Nephron (organoid): Measurements from ENCODE around the gene CFLAR.
A peak's percentile ranks its signal among the peaks of the same experiment; 100 is the strongest.

Experiments used
- H3K27ac Mint-ChIP-seq, 3 experiments: 2 replicates each; pipeline ENCODE4 v1.8.0; 2020; ENCODE audit warnings: mixed read lengths in 3 of 3, mild to moderate bottlenecking in 2 of 3, moderate library complexity in 1 of 3
- H3K27me3 Mint-ChIP-seq: 2 replicates; pipeline ENCODE4 v1.8.0; 2021; ENCODE audit warnings: low read depth, mild to moderate bottlenecking, moderate library complexity, mixed read lengths
- H3K36me3 Mint-ChIP-seq: 2 replicates; pipeline ENCODE4 v1.8.0; 2020; ENCODE audit warnings: low read depth, mixed read lengths
- H3K4me1 Mint-ChIP-seq: 2 replicates; pipeline ENCODE4 v1.8.0; 2020; ENCODE audit warnings: mixed read lengths
- H3K4me3 Mint-ChIP-seq, 3 experiments: 2 replicates each; pipeline ENCODE4 v1.8.0; 2020; ENCODE audit warnings: mild to moderate bottlenecking in 3 of 3, mixed read lengths in 3 of 3, moderate library complexity in 2 of 3
- H3K9me3 Mint-ChIP-seq: 2 replicates; pipeline ENCODE4 v1.8.0; 2020; ENCODE audit warnings: mixed read lengths
- TF ChIP-seq, protein P1 (sequence below), 3 experiments: fragments of 200-600 bp; sonication (generic); IDR thresholded peaks; one replicate each; pipeline ENCODE4 v1.5.0; 2021; ENCODE audit warnings: antibody characterized with exemption in 3 of 3; ENCODE audit not compliant: unreplicated experiment in 3 of 3

The CFLAR gene

DNA sequence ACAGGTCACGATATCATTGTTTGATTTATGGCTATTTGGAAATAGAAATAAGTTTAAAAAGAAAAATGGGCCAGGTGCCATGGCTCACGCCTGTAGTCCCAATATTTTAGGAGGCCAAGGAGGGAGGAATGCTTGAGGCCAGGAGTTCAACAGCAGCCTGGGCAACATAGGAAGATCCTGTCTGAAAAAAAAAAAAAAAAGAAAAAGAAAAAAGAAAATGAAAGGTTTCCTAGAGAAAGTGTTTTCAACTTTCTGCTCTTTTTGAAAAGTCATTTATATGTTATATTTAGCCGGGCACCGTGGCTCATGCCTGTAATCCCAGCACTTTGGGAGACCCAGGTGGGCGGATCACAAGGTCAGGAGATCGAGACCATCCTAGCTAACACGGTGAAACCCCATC is 41.0 kb upstream of the CFLAR start:
- Mint-ChIP-seq H3K27me3 (no peaks in the 10 kb centered on the region), H3K36me3 (peaks cover 6% of the 10 kb centered on the region), H3K4me1 (peaks cover 27% of the 10 kb centered on the region), H3K9me3 (no peaks in the 10 kb centered on the region), H3K4me3 (peak overlapping the region; percentile 41 to 80 (median 42)), H3K27ac (no peak overlapping the region)
- TF ChIP-seq, protein P1, sequence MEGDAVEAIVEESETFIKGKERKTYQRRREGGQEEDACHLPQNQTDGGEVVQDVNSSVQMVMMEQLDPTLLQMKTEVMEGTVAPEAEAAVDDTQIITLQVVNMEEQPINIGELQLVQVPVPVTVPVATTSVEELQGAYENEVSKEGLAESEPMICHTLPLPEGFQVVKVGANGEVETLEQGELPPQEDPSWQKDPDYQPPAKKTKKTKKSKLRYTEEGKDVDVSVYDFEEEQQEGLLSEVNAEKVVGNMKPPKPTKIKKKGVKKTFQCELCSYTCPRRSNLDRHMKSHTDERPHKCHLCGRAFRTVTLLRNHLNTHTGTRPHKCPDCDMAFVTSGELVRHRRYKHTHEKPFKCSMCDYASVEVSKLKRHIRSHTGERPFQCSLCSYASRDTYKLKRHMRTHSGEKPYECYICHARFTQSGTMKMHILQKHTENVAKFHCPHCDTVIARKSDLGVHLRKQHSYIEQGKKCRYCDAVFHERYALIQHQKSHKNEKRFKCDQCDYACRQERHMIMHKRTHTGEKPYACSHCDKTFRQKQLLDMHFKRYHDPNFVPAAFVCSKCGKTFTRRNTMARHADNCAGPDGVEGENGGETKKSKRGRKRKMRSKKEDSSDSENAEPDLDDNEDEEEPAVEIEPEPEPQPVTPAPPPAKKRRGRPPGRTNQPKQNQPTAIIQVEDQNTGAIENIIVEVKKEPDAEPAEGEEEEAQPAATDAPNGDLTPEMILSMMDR (IDR thresholded peaks at IDR 0.05; ENCODE audit: unreplicated experiment in 3 of 3) = no peak

DNA sequence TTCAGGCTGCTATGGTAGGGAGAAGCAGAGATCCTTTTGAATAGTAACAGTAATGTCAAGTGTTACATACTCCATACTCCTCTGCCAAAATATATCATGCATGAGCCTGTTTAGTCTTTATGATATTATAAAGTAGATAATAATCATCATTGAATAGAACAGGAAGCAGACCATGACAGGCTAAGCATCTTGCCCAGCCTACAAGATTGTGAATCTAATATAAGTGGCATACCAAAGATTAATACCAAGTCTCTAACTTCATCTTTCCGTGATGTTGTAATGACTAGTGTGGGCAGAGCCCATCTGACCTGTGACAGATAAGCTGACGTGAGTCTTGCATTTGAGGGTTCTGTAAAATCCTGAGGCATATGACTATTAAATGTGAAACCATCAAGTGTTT is 31.1 kb upstream of the CFLAR start:
- Mint-ChIP-seq H3K9me3 (no peaks in the 10 kb centered on the region), H3K36me3 (peaks cover 50% of the 10 kb centered on the region), H3K27me3 (no peaks in the 10 kb centered on the region), H3K4me3 (no peak overlapping the region), H3K27ac (no peak overlapping the region), H3K4me1 (no peaks in the 10 kb centered on the region)
- TF ChIP-seq, protein P1 (IDR thresholded peaks at IDR 0.05; ENCODE audit: unreplicated experiment in 3 of 3) = no peak

DNA sequence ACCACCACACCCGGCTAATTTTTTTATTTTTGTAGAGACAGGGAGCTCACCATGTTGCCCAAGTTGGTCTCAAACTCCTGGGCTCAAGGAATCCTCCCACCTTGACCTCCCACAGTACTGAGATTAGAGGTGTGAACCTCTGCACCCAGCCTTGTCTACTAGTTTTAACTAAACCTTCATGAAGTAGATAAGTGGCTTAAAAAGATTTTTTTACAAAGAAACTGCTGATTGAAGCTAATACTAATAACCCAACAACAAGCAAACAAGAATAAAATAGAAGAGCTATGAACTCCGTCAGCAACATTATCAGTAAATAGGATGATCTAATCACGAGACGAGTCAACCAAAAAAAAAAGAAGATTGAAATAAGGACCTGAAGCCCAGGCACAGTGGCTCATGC is 25.4 kb upstream of the CFLAR start:
- Mint-ChIP-seq H3K27ac (no peak overlapping the region), H3K4me3 (no peak overlapping the region), H3K4me1 (no peaks in the 10 kb centered on the region), H3K27me3 (no peaks in the 10 kb centered on the region), H3K9me3 (no peaks in the 10 kb centered on the region), H3K36me3 (peaks cover 26% of the 10 kb centered on the region)
- TF ChIP-seq, protein P1 (IDR thresholded peaks at IDR 0.05; ENCODE audit: unreplicated experiment in 3 of 3) = no peak

DNA sequence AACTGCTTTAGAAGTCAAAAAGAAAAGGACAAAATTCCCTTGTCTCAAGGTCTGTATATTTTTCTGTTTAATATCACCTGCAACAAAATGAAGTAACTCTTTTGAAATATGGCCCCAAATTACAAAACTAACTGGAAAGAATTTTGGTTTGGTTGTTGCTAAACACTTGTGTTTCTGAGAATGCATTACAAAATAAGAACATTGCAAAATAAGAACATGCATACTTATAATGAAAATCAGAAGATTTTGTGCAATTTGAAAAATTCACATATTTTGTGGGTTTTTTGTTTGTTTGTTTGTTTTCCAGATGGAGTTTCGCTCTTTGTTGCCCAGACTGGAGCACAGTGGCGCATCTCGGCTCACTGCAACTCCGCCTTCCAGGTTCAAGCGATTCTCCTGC is 22.4 kb upstream of the CFLAR start:
- Mint-ChIP-seq H3K36me3 (peaks cover 7% of the 10 kb centered on the region), H3K27ac (no peak overlapping the region), H3K27me3 (no peaks in the 10 kb centered on the region), H3K4me3 (no peak overlapping the region), H3K4me1 (no peaks in the 10 kb centered on the region), H3K9me3 (no peaks in the 10 kb centered on the region)
- TF ChIP-seq, protein P1 (IDR thresholded peaks at IDR 0.05; ENCODE audit: unreplicated experiment in 3 of 3) = no peak

DNA sequence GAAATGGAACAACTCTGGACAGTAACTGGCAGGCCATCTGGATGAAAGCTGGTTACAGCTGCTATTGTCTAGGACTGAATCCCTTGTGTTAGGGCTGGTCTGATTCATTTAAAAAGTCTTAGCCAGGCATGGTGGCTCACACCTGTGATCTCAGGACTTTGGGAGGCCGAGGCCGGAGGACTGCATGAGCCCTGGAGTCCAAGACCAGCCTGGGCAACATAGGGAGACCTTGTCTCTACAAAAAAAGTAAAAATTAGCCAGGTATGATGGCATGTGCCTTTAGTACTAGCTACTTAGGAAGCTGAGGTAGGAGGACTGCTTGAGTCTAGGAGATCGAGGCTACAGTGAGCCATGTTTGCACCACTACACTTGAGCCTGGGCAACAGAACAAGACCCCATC is 15.5 kb upstream of the CFLAR start:
- Mint-ChIP-seq H3K27me3 (no peaks in the 10 kb centered on the region), H3K36me3 (no peaks in the 10 kb centered on the region), H3K27ac (no peak overlapping the region), H3K4me1 (no peaks in the 10 kb centered on the region), H3K4me3 (no peak overlapping the region), H3K9me3 (no peaks in the 10 kb centered on the region)
- TF ChIP-seq, protein P1 (IDR thresholded peaks at IDR 0.05; ENCODE audit: unreplicated experiment in 3 of 3) = no peak

DNA sequence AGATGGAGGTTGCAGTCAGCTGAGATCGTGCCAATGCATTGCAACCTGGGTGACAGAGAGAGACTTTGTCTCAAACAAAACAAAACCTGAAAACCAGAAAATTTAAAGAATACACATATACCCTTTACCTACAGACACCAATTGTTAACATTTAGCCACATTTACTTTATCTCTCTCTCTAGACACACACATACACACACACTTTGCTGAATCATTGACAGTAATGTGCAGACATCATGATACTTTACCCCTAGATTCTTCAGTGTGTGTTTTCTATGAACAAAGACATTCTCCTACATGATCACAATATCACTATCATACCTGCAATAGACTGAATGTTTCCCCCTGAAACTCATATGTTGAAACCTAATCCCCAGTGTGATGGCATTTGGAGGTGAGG is 10.2 kb upstream of the CFLAR start:
- Mint-ChIP-seq H3K4me1 (no peaks in the 10 kb centered on the region), H3K27ac (no peak overlapping the region)

More for the DNA sequence above, 10.2 kb upstream of the CFLAR start:
- Mint-ChIP-seq H3K27me3 (peaks cover 3% of the 10 kb centered on the region), H3K9me3 (no peaks in the 10 kb centered on the region), H3K36me3 (no peaks in the 10 kb centered on the region), H3K4me3 (no peak overlapping the region)
- TF ChIP-seq, protein P1 (IDR thresholded peaks at IDR 0.05; ENCODE audit: unreplicated experiment in 3 of 3) = no peak
